ENCODE data around the gene RHOC.

GRCh38 chr1:112686835-112687234 lies 20.1 kb downstream of the RHOC start:
- no peak for TF ChIP-seq POLR2A (IDR thresholded peaks at IDR 0.05; ENCODE audit: low read depth, low read length)
- no peak for TF ChIP-seq POLR2AphosphoS5 (IDR thresholded peaks at IDR 0.05; ENCODE audit: low read depth, low read length)
